ENCODE results near the gene ACTA2. TPM values are rescaled to one million over a fixed set of nuclear protein-coding genes. Genes with fewer than 3 reads are reported as not detected.

Gene ACTA2
- total RNA-seq, 1 experiment from 2014 or later: 52.2 TPM

- Histone ChIP-seq H3K9me3 (ENCODE audit: low read depth, low read length, poor library complexity, severe bottlenecking) (no peaks in the 10 kb centered on the region), H3K36me3 (ENCODE audit: insufficient read depth, low read length, poor library complexity, severe bottlenecking) (no peaks in the 10 kb centered on the region), H3K4me3 (ENCODE audit: low read depth, low read length, poor library complexity, severe bottlenecking) (no peak overlapping the region), H3K27ac (ENCODE audit: low read depth, low read length, poor library complexity, severe bottlenecking) (no peak overlapping the region), H3K4me1 (ENCODE audit: insufficient read depth, low read length, poor library complexity, severe bottlenecking) (peaks cover 8% of the 10 kb centered on the region), H3K27me3 (replicated peaks; ENCODE audit: insufficient read depth, low read depth, low read length, poor library complexity) (no peaks in the 10 kb centered on the region)
- intact Hi-C loops (cut with micrococcal nuclease; ENCODE audit: unreplicated experiment): no loop called here
- BruUV-seq (replicated peaks): no TSS peak
- no peak for TF ChIP-seq CTCF (conservative IDR thresholded peaks at IDR 0.05; ENCODE audit: low read depth, low read length)
- TF ChIP-seq EZH2 (IDR thresholded peaks at IDR 0.05; ENCODE audit: borderline replicate concordance, low read depth, low read length, poor library complexity, severe bottlenecking): no peak
- CTCF ChIA-PET: no interaction called here
- no peak for DNase-seq (ENCODE audit: low spot score)
- POLR2A ChIA-PET (ENCODE audit: low non-redundant PET): no interaction called here
These were observed 8.2 kb upstream of the ACTA2 start for GRCh38 chr10:88960802-88961201.

DNA sequence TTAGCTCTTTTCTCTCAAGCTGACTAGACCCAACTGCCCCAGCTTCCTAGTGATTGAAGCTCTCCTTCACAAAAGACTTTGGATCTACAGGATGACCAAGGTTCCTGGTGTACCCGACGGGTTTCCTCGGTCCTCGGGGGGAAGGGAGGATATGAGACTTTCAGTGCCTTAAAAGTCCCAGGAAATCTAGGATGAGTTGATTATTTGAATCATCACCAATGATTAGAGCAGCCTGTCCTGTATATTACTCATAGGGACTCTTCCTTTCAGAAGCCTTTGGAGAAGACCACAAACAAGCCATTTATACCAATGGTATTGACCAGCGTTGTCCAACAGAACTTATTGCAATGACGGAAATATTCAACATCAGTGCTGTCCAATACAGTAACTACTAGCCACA, 6.1 kb upstream of the ACTA2 start:
- intact Hi-C loops (cut with micrococcal nuclease; ENCODE audit: unreplicated experiment): no loop called here
- Histone ChIP-seq H3K27ac (ENCODE audit: low read depth, low read length, poor library complexity, severe bottlenecking) (no peak overlapping the region), H3K27me3 (replicated peaks; ENCODE audit: insufficient read depth, low read depth, low read length, poor library complexity) (no peaks in the 10 kb centered on the region), H3K4me1 (ENCODE audit: insufficient read depth, low read length, poor library complexity, severe bottlenecking) (peaks cover 11% of the 10 kb centered on the region), H3K9me3 (ENCODE audit: low read depth, low read length, poor library complexity, severe bottlenecking) (no peaks in the 10 kb centered on the region), H3K36me3 (ENCODE audit: insufficient read depth, low read length, poor library complexity, severe bottlenecking) (no peaks in the 10 kb centered on the region), H3K4me3 (ENCODE audit: low read depth, low read length, poor library complexity, severe bottlenecking) (no peak overlapping the region)
- no peak for DNase-seq (ENCODE audit: low spot score)
- POLR2A ChIA-PET (ENCODE audit: low non-redundant PET): no interaction called here
- CTCF ChIA-PET: no interaction called here
- no TSS peak for BruUV-seq (replicated peaks)
- TF ChIP-seq EZH2 (IDR thresholded peaks at IDR 0.05; ENCODE audit: borderline replicate concordance, low read depth, low read length, poor library complexity, severe bottlenecking): no peak
- TF ChIP-seq CTCF (conservative IDR thresholded peaks at IDR 0.05; ENCODE audit: low read depth, low read length): no peak

DNA sequence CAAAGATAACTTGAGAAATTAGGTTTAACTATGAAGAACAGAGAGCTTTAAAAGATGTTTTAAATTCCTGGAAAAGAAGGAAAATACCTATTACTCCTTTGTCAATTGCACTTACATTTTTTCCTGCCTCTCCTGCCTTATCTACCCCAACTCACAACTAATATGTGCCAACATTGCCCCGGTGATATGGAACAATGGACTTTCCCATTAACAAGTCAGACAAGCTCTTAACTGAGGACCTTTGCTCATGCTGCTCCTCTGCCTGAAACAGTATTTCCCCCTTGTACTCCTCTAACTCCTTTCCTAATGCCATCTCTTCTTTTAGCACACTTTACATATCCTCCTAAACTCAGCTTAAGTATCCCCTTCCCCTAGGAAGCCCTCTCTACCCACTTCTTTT, 4.8 kb upstream of the ACTA2 start:
- DNase-seq (ENCODE audit: low spot score): no peak
- H3K4me1 ChIP-seq (ENCODE audit: insufficient read depth, low read length, poor library complexity, severe bottlenecking): peaks cover 24% of the 10 kb centered on the region
- no peaks in the 10 kb centered on the region for H3K36me3 ChIP-seq (ENCODE audit: insufficient read depth, low read length, poor library complexity, severe bottlenecking)
- no peaks in the 10 kb centered on the region for H3K9me3 ChIP-seq (ENCODE audit: low read depth, low read length, poor library complexity, severe bottlenecking)
- POLR2A ChIA-PET (ENCODE audit: low non-redundant PET): no interaction called here
- CTCF ChIA-PET: no interaction called here
- H3K27me3 ChIP-seq (replicated peaks; ENCODE audit: insufficient read depth, low read depth, low read length, poor library complexity): no peaks in the 10 kb centered on the region
- H3K27ac ChIP-seq (ENCODE audit: low read depth, low read length, poor library complexity, severe bottlenecking): no peak overlapping the region
- intact Hi-C loops (cut with micrococcal nuclease; ENCODE audit: unreplicated experiment): no loop called here
- no TSS peak for BruUV-seq (replicated peaks)
- TF ChIP-seq CTCF (conservative IDR thresholded peaks at IDR 0.05; ENCODE audit: low read depth, low read length) (no peak), EZH2 (IDR thresholded peaks at IDR 0.05; ENCODE audit: borderline replicate concordance, low read depth, low read length, poor library complexity, severe bottlenecking) (no peak)
- no peak overlapping the region for H3K4me3 ChIP-seq (ENCODE audit: low read depth, low read length, poor library complexity, severe bottlenecking)

Data from A673 (cell line).